ENCODE results near the gene SLC16A6.

DNA sequence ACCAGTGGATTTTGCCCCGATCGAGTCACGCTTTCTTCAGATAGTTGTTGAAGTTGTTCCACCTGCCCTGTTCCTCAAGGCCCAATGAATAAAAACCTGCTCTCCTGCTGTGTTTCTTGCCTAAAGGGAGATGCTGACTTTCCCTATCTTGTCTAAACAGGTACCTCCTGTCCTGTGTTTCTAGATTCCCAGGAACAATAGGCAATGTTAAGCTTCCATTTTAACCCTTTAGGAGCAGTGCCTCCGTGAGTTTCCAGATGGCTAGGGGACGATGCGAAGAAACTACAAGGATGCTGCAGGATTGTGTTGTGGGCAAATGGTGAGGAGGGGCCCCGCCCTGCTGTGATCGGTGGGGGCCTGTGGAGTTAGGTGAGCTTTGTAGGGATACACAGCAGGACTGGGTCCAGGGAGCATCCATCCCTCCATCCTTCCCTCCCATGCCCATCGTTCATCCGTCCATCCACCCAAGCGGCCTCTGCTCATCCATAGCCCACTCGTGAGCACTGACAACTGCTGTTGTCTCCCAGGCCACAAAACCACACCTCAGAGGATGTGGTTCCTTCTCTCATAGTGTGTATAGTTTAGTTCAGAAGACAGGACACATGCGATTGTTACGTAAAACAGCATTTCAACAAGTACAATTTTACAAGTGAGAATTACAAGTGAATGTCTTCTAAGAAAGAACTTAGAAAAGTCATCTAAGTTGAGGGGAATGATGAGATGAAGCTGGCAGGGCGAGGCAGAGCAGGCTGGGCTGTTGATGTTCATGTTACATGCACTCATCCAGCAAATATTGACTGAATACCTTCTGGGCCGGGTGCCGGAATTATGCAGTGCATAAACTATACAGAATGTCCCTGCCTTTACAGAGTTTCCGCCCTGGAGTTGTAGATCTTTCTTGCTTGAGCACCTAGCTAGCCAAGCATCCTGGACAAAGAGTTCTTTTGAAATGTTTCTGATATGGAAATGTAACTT, 5.6 kb upstream of the SLC16A6 start:
- no peak for TF ChIP-seq POLR2A (IDR thresholded peaks at IDR 0.05; ENCODE audit: low read length)
- no peak for TF ChIP-seq GATA1 (IDR thresholded peaks at IDR 0.05; ENCODE audit: low read depth, low read length)

Data from erythroblast (primary cell).